Activated T-cell treated with anti-CD3 and anti-CD28 coated beads for 1 hour (primary cell): ENCODE measurements around the gene GPR50.

Experiments used
- DNase-seq: peaks from one replicate; pipeline ENCODE4 v3.0.0-alpha.2; 2020; ENCODE audit warnings: low read depth

GPR50 gene

DNA sequence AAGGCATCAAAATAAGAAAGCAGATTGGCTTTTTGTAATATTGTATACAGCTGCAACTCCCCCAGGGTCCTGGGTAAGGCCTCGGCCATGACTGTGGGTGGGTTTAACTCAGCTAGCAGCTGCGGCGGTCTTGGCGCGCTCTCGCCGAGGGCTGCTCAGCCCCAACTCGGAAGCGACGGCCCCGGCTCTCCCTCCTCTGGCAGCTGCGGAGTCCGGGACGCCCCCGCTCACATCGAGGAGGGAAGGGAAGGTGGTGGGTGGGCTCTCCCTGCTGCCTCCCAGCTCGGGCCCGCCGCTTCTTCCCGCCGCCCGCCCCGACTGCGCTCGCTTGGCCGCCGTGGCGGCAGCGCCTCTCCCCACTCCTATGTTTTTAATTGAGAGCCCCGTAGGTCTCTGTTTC lies 51.2 kb downstream of the GPR50 start:
- no peak for DNase-seq

DNA sequence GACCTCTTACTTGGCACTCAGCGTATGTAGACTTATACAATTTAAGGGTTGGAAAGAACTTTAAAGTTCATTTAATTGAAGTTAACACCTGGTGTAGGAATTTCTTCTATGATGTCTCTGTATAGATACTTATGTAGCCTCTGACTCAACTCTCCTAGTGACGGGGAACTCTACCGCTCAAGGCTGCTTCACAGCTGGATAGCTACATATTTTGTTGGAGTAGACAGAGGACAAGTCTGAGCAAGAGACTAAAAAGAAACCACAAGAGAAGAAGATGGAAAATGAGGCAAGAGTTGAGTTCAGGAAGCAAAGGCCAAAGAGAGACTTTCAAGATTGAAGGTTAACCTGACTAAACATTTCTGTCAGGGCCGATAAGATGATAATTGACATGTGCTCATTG lies 52.6 kb downstream of the GPR50 start:
- no peak for DNase-seq
